C4-2B (cell line): Measurements from ENCODE around the gene AP1S1.

Experiments used
- CTCF ChIP-seq: fragments of 450-650 bp; conservative IDR thresholded peaks from 2 replicates; pipeline ENCODE4 v1.5.1; 2017; ENCODE audit warnings: mild to moderate bottlenecking
- ZFX ChIP-seq: fragments of 450-650 bp; IDR thresholded peaks from 2 replicates; pipeline ENCODE4 v1.6.1; 2017

- TF ChIP-seq CTCF (no peak), ZFX (no peak)
Observed at GRCh38 chr7:101114492-101114891, 39.8 kb upstream of the AP1S1 start.
